CD14-positive monocyte (primary cell): Measurements from ENCODE around the gene NBPF1. TPM values are rescaled to one million over a fixed set of nuclear protein-coding genes. Genes with fewer than 3 reads are reported as not detected.
"Not testable (repeated sequence)": the region's sequence is repeated elsewhere in the genome, so short reads cannot be mapped to it uniquely, and the experiment has no call there.

ENCODE experiments used
- DNase-seq, 3 donors: peaks; one replicate each; pipeline ENCODE4 v3.0.0-alpha.2; 2011 to 2022
- H2AFZ ChIP-seq: 2 replicates; pipeline ENCODE4 v1.6.0; 2012; ENCODE audit warnings: mild to moderate bottlenecking, low read depth, low read length, inconsistent platforms; ENCODE audit not compliant: insufficient read depth, poor library complexity, severe bottlenecking
- H3K27ac ChIP-seq, 2 donors: 1 replicate in 1 of 2; 2 replicates in 1 of 2; pipeline ENCODE4 v1.5.1; 2012 to 2013; ENCODE audit warnings: low read length in 2 of 2, control low read depth in 1 of 2, inconsistent platforms in 1 of 2, low read depth in 1 of 2, mild to moderate bottlenecking in 1 of 2
- H3K27me3 ChIP-seq, 2 donors: one replicate each; pipeline versions ENCODE4 v1.6.0 to v1.6.1; 2011 to 2013; ENCODE audit warnings: low read length in 2 of 2; ENCODE audit not compliant: control insufficient read depth in 2 of 2, insufficient read depth in 2 of 2
- H3K36me3 ChIP-seq, 2 donors: replicated peaks in 1 of 2; 1 replicate in 1 of 2; 2 replicates in 1 of 2; pipeline versions ENCODE4 v1.5.1 to v1.6.1; 2012 to 2013; ENCODE audit warnings: low read length in 2 of 2, control low read depth in 1 of 2, inconsistent platforms in 1 of 2, mild to moderate bottlenecking in 1 of 2; ENCODE audit not compliant: insufficient read depth in 2 of 2, control insufficient read depth in 1 of 2
- H3K4me1 ChIP-seq, 2 donors: 1 replicate in 1 of 2; 2 replicates in 1 of 2; pipeline versions ENCODE4 v1.5.1 to v1.6.1; 2012 to 2013; ENCODE audit warnings: low read length in 2 of 2, control low read depth in 1 of 2, inconsistent platforms in 1 of 2, mild to moderate bottlenecking in 1 of 2, moderate library complexity in 1 of 2; ENCODE audit not compliant: insufficient read depth in 2 of 2, control insufficient read depth in 1 of 2
- H3K4me2 ChIP-seq: replicated peaks from 2 replicates; pipeline ENCODE3; 2012; ENCODE audit warnings: low read length, moderate library complexity, mild to moderate bottlenecking; ENCODE audit not compliant: poor library complexity, severe bottlenecking; ENCODE audit errors: extremely low read depth
- H3K4me3 ChIP-seq, 3 experiments: fragments of 200-600 bp in 1 of 3; sonication (generic) in 1 of 3; replicated peaks in 1 of 3; 1 replicate in 2 of 3; 2 replicates in 1 of 3; pipeline ENCODE4 v1.5.1; 2011 to 2013; ENCODE audit warnings: low read length in 3 of 3, mild to moderate bottlenecking in 3 of 3, control low read depth in 2 of 3, low read depth in 2 of 3, inconsistent platforms in 1 of 3, moderate library complexity in 1 of 3
- H3K79me2 ChIP-seq: 2 replicates; pipeline ENCODE4 v1.6.0; 2012; ENCODE audit warnings: mild to moderate bottlenecking, control low read depth, inconsistent platforms, low read length, moderate library complexity; ENCODE audit not compliant: insufficient read depth
- H3K9ac ChIP-seq: 2 replicates; pipeline ENCODE4 v1.6.0; 2017; ENCODE audit warnings: low read length, mild to moderate bottlenecking; ENCODE audit not compliant: insufficient read depth, poor library complexity, severe bottlenecking
- H3K9me3 ChIP-seq, 2 donors: replicated peaks in 1 of 2; 1 replicate in 1 of 2; 2 replicates in 1 of 2; pipeline versions ENCODE4 v1.5.1 to v1.6.1; 2012 to 2013; ENCODE audit warnings: low read length in 2 of 2, control low read depth in 1 of 2; ENCODE audit not compliant: control insufficient read depth in 1 of 2, insufficient read depth in 1 of 2
- H4K20me1 ChIP-seq: 2 replicates; pipeline ENCODE4 v1.6.0; 2012; ENCODE audit warnings: mild to moderate bottlenecking, low read length, control low read depth, moderate library complexity; ENCODE audit not compliant: insufficient read depth
- H3K27ac Mint-ChIP-seq, 7 donors: one replicate each; pipeline ENCODE4 v1.8.0; 2020; ENCODE audit warnings: mild to moderate bottlenecking in 7 of 7, mixed read lengths in 7 of 7, moderate library complexity in 6 of 7, inconsistent platforms in 2 of 7
- H3K27me3 Mint-ChIP-seq, 3 donors: one replicate each; pipeline ENCODE4 v1.8.0; 2021 to 2022; ENCODE audit warnings: low read depth in 3 of 3, mild to moderate bottlenecking in 3 of 3, mixed read lengths in 3 of 3, moderate library complexity in 3 of 3, inconsistent platforms in 1 of 3
- H3K36me3 Mint-ChIP-seq, 2 donors: one replicate each; pipeline ENCODE4 v1.8.0; 2020; ENCODE audit warnings: mixed read lengths in 2 of 2, inconsistent platforms in 1 of 2, mild to moderate bottlenecking in 1 of 2
- H3K4me1 Mint-ChIP-seq: one replicate; pipeline ENCODE4 v1.8.0; 2020; ENCODE audit warnings: mild to moderate bottlenecking, mixed read lengths
- H3K4me3 Mint-ChIP-seq, 2 donors: one replicate each; pipeline ENCODE4 v1.8.0; 2020; ENCODE audit warnings: mild to moderate bottlenecking in 2 of 2, mixed read lengths in 2 of 2, moderate library complexity in 1 of 2
- H3K9me3 Mint-ChIP-seq, 7 donors: one replicate each; pipeline ENCODE4 v1.8.0; 2020 to 2022; ENCODE audit warnings: mixed read lengths in 7 of 7, mild to moderate bottlenecking in 6 of 7, moderate library complexity in 6 of 7, inconsistent platforms in 2 of 7
- WGBS: methylation state at CpG from one replicate; pipeline ENCODE4 v1.1.5; 2013; ENCODE audit warnings: missing lambda C conversion rate; ENCODE audit not compliant: insufficient coverage; 5-methylcytosine and 5-hydroxymethylcytosine counted together
- intact Hi-C, 2 donors: fragments of 100-400 bp; cut with micrococcal nuclease; formaldehyde crosslinking; loops; one replicate each; pipeline versions ENCODE4 v1.15.0 to v1.15.1; 2023
- polyA plus RNA-seq, 3 donors: library from polyadenylated mRNA; depleted of rRNA in 1 of 3; unstranded in 2 of 3; stranded (reverse) in 1 of 3; fragments of 300-500 nt in 2 of 3; fragments of >200 nt in 1 of 3; fragmentation: Illumina TruSeq in 2 of 3; gene quantifications; 1 replicate in 2 of 3; 2 replicates in 1 of 3; pipeline ENCODE4 v1.2.3, GENCODE V29; 2012 to 2021

Gene NBPF1
- polyA plus RNA-seq, 3 donors: 2.6 to 9.0 (median 4.3) TPM

DNA sequence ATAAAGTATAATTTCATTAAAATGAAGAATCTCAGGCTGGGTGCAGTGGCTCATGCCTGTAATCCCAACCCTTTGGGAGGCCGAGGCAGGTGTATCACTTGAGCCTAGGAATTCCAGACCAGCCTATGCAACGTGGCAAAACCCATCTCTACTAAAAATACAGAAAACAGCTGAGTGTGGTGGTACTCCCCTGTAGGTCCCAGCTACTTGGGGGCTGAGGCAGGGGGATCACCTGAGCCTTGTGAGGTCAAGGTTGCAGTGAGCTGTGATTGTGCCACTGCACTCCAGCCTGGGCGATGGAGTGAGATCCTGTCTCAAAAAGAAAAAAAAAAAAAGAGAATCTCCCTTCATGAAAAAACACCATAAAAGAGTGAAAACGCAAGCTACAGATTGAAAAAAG, 2.2 kb downstream of the NBPF1 start:
- WGBS: 93% methylated on average over 2 of the region's 4 CpGs
- H3K4me3 Mint-ChIP-seq, intact Hi-C loops, H3K36me3 Mint-ChIP-seq, H4K20me1 ChIP-seq, H3K79me2 ChIP-seq, H3K4me1 Mint-ChIP-seq, H3K9me3 ChIP-seq, H3K27ac ChIP-seq, H3K4me2 ChIP-seq, H3K27me3 Mint-ChIP-seq, H3K27ac Mint-ChIP-seq, DNase-seq, H2AFZ ChIP-seq, H3K9ac ChIP-seq, H3K4me3 ChIP-seq, H3K9me3 Mint-ChIP-seq: not testable (repeated sequence)
- Histone ChIP-seq H3K36me3 (peaks cover 18 to 25% of the 10 kb centered on the region in 2 donors), H3K4me1 (peaks cover 18 to 26% of the 10 kb centered on the region in 2 donors), H3K27me3 (peaks cover 11 to 22% of the 10 kb centered on the region in 2 donors)

DNA sequence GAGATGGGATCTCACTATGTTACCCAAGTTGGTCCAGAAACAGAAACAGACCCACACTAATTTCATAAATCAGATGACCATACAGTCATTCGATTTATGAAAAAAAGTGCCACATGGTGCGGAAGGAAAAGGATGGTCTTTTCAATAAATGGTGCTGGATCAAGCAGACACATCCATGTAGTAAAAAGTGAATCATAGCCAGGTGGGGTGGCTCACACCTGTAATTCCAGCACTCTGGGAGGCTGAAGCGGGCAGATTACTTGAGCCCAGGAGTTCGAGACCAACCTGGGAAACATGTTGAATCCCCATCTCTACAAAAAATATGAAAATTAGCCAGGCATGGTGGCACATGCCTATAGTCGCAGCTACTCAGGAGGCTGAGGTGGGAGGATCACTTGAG, 2.8 kb downstream of the NBPF1 start:
- H3K27ac ChIP-seq, H4K20me1 ChIP-seq, H3K4me3 Mint-ChIP-seq, H3K9me3 Mint-ChIP-seq, H3K9ac ChIP-seq, H3K9me3 ChIP-seq, H3K27me3 Mint-ChIP-seq, H2AFZ ChIP-seq, H3K4me2 ChIP-seq, DNase-seq, H3K4me3 ChIP-seq, H3K27ac Mint-ChIP-seq, H3K36me3 Mint-ChIP-seq, H3K79me2 ChIP-seq, intact Hi-C loops, H3K4me1 Mint-ChIP-seq: not testable (repeated sequence)
- 100% methylated on average over 4 of the region's 5 CpGs for WGBS
- H3K4me1 ChIP-seq: peaks cover 18 to 26% of the 10 kb centered on the region in 2 donors
- peaks cover 23 to 31% of the 10 kb centered on the region in 2 donors for H3K36me3 ChIP-seq
- peaks cover 11 to 22% of the 10 kb centered on the region in 2 donors for H3K27me3 ChIP-seq

- H4K20me1 ChIP-seq, DNase-seq, H3K4me3 ChIP-seq, H3K27ac Mint-ChIP-seq, H3K4me1 Mint-ChIP-seq, H3K9me3 Mint-ChIP-seq, H3K27ac ChIP-seq, H3K9ac ChIP-seq, H2AFZ ChIP-seq, intact Hi-C loops, H3K79me2 ChIP-seq, H3K4me3 Mint-ChIP-seq, H3K9me3 ChIP-seq, H3K4me2 ChIP-seq, H3K27me3 Mint-ChIP-seq, H3K36me3 Mint-ChIP-seq: not testable (repeated sequence)
- peaks cover 30 to 37% of the 10 kb centered on the region in 2 donors for H3K36me3 ChIP-seq
- peaks cover 10 to 17% of the 10 kb centered on the region in 2 donors for H3K27me3 ChIP-seq
- peaks cover 18 to 26% of the 10 kb centered on the region in 2 donors for H3K4me1 ChIP-seq
- WGBS: 68% methylated on average over 2 of the region's 4 CpGs
Observed at GRCh38 chr1:16609761-16610160, 3.6 kb downstream of the NBPF1 start.
